ENCODE results near the gene CMTM7.

The CMTM7 gene

GRCh38 chr3:32493437-32494414 lies 102.1 kb downstream of the CMTM7 start:
- DNase-seq = no peak

- DNase-seq = no peak
These were observed 103.4 kb downstream of the CMTM7 start for GRCh38 chr3:32495085-32495484.

DNA sequence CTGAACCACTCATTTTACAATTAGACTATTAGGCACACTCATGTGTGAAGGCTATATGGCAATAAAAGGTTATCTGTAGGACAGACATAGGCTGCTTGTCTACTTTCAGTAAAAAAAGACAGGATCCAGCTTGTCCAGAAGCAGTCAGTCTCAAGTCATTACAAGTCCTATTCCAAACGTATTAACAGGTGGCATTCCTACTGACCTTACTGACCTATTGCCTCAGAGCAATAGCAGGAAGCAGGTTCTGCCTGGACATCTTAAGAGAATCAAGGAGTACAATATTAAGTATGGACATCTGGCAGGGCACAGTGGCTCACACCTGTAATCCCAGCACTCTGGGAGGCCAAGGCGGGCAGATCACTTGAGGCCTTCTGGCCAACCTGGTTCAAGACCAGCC lies 104.0 kb downstream of the CMTM7 start:
- DNase-seq = no peak

DNA sequence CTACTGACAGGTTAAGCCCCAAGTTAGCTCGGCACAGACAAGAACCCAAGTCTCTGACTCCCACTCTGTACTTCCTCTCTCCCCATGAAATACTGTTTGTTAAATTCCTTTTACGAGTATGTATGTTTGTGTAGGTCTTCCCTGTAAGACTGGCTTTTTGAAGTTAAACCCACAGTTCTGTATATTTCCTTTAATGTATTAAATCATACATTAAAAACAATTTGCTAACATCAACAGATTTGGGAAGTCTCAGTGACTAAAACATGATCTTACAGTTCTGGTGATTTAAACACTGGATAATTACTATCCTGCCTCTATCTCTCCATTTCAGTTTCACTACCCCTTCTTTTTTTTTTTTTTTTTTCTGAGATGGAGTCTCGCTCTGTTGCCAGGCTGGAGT lies 106.6 kb downstream of the CMTM7 start:
- no peak for DNase-seq

DNA sequence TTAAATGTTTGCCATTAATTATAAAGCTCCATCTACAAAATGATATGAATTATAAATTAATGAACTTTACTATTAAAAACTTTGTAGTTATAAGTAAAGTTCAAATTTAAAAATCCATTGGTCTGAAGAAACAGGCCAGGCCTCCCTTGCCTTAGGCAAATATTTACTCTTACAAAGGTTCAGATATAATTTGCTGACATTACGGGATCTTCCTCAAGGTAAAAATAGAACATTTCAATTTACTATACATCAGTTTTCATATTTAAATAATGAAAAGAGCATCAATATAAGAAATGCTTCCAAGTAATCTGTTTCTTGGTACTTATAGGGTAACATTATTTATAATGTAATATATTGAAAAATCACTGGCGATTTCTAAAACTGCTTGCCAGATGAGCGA lies 107.3 kb downstream of the CMTM7 start:
- no peak for DNase-seq

DNA sequence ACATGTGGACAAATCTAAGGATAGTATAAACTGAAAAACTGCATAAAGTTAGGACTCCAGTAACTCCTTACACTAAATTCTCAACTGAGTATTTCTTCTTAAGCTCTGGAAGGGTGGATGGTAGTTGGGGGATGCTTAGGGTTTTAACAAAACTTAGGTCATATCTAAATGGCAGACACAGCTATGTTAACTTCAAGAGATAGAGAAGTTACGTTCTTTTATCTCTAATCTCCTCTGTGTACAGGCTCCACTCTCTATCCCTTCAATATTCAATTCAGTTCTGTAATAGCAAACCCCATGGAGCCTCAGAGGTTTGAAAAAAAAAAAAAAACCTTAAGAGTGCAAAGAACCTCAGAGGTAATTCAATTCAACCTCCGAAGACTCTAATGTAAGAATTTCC lies 107.9 kb downstream of the CMTM7 start:
- no peak for DNase-seq

- no peak for DNase-seq
These were observed 108.6 kb downstream of the CMTM7 start for GRCh38 chr3:32500231-32500630.

DNA sequence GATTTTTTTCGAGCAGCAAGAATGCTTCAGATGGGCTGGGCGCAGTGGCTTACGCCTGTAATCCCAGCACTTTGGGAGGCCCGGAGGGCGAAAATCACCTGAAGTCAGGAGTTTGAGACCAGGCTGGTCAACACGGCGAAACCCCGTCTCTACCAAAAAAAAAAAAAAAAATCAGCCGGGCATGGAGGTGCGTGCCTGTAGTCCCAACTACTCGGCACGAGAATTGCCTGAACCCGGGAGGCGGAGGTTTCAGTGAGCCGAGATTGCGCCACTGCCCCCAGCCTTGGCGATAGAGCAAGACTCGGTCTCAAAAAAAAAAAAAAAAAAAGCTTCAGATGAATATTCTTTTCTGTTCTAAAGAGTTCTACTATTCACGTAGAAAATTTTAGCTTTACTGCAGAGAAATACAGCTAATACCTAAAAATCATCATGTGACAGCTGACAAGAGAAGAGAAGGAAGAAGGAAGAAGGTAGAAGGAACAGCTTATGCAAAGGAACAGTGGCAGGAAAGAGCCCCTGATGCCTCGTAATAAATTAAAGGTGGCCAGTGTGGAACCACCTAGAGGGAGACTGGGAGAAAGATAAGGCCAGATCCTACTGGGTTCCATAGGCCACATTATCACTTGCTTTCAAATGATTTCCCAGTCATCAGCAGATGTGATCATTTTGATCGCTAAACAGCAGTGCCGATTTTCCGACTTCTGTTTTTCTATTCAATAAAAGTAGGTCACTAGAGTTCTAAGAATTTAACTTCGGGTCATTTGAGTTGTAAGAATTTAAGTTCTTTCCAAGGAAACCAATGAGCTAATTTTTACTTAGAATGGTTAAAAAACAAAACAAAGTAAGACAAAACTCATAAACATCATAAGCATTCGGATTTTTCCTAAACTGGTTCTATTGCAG lies 109.5 kb downstream of the CMTM7 start:
- no peak for DNase-seq

DNA sequence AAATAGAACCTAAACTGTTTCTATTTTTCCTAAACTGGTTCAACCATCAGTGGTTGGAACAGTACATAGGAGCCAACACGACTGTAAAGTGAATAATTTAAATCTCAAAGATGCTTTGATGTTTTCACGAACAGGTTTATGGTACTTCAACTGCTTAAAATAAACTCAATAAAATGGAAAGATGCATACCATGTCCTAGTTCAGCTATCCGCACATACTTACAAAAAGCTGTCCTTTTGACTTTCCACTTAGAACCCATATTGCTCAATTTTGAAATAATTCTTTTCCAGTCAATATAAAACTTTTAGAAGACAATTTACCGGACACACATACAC lies 110.1 kb downstream of the CMTM7 start:
- DNase-seq = no peak

DNA sequence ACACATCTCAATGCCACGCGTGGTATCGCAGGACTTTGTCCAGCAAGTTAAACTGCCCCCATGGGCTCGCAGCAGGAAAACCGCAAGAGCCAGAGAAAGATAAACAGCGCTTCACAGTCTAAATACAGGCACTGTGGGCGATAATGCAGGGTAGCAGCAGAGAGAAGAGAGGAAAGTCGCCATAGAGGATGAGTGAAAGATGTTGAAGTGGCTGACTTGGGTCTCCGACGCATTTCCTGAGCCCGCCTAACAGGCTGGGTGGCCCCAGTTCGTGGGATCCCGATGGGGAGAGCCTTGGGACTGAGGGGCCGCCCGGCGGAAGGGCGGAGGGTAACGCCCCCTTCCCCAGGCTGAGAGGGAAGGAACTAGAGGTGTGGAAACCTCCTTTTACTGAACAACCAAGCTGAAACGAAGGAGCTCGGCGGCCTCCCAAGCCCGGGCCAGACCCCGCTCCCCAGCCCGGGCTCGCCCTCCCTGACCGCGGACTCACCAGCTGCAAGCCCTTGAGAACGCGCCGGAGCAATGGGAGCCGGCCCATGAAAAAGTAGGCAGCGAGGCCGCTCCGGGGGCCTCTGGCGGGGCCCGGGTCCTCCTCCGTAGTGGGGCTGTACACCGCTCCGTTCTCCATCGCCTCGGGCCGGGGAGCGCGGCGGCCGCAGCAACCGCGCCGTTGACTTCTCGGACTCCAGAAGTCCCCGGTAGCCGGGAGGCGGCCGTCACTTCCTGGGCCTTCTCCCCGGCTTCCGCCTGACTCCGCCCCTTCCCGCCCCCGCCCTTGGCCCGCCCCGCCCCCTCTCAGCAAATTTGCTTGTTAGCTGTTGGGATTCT lies 110.7 kb downstream of the CMTM7 start, which contains the start of gene CMTM6:
Gene CMTM6, minus strand, starts transcription at position 735 of the 828 bp plus-strand sequence. Its CDS starts 107 bp downstream, at position 628.
- peak; percentile 77 for DNase-seq

- no peak for DNase-seq
These were observed 111.3 kb downstream of the CMTM7 start for GRCh38 chr3:32502946-32503286.
